Fibroblast of pulmonary artery (primary cell): ENCODE measurements around the gene DHRSX.
"Not testable (repeated sequence)": the region's sequence is repeated elsewhere in the genome, so short reads cannot be mapped to it uniquely, and the experiment has no call there.

Experiments used
- DNase-seq: peaks from one replicate; pipeline ENCODE4 v3.0.0-alpha.2; 2010; ENCODE audit warnings: low read depth
- H3K4me3 ChIP-seq: replicated peaks from 2 replicates; pipeline ENCODE4 v1.5.1; 2011; ENCODE audit warnings: low read depth, mild to moderate bottlenecking, control low read depth, low read length, moderate library complexity
- TF ChIP-seq, protein P1 (sequence below): IDR thresholded peaks from 2 replicates; pipeline ENCODE4 v1.5.1; 2011; ENCODE audit warnings: mild to moderate bottlenecking, control low read depth, low read length, inconsistent platforms; ENCODE audit errors: missing control alignments

Gene DHRSX

DNA sequence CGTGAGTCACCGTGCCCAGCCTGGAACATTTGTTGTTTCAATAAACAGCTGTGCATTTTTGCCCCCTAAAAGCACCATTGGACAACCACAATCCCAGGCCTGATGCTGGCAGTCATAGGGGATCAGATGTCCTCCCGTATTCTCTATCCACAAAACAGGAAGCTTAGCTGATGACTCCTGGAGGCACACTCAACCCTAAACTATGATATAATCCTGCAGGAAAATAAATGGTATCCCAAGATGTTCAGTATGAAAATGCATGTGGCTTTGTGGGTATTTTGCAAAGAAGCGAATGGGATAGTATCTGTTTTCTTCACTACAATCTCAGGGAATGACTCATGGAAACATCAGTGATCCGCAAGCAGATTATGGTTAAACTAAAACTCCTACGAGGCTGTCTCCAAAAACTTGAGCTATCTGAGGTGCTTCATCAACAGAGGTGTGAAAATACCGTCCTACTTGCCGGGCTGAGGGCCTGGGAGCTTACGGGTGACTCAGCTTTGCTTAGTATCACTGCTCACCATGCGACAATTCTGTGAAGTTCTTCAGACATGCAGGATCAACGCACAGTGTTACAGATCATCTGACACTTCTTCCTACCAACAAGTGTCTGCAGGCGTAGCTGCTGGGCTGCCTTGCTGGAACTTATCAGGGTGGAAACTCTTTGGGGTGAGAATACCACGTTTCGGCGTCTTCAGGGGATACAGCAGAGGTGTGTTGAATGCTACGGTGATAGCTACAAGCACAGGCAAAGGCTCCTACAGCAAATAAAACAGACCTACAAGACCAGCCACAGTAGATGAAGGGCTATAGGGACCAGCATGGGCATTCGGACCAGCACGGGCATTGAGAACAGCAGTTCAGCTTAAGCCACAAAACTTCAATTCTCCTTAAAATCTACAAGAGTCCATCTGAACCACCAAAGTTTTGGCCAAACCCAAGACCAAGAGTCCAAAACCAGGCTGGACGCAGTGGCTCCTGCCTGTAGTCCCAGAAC is 148.5 kb downstream of the DHRSX start:
- H3K4me3 ChIP-seq = no peak overlapping the region
- TF ChIP-seq, protein P1, sequence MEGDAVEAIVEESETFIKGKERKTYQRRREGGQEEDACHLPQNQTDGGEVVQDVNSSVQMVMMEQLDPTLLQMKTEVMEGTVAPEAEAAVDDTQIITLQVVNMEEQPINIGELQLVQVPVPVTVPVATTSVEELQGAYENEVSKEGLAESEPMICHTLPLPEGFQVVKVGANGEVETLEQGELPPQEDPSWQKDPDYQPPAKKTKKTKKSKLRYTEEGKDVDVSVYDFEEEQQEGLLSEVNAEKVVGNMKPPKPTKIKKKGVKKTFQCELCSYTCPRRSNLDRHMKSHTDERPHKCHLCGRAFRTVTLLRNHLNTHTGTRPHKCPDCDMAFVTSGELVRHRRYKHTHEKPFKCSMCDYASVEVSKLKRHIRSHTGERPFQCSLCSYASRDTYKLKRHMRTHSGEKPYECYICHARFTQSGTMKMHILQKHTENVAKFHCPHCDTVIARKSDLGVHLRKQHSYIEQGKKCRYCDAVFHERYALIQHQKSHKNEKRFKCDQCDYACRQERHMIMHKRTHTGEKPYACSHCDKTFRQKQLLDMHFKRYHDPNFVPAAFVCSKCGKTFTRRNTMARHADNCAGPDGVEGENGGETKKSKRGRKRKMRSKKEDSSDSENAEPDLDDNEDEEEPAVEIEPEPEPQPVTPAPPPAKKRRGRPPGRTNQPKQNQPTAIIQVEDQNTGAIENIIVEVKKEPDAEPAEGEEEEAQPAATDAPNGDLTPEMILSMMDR = no peak
- DNase-seq = peak; percentile 69

DNA sequence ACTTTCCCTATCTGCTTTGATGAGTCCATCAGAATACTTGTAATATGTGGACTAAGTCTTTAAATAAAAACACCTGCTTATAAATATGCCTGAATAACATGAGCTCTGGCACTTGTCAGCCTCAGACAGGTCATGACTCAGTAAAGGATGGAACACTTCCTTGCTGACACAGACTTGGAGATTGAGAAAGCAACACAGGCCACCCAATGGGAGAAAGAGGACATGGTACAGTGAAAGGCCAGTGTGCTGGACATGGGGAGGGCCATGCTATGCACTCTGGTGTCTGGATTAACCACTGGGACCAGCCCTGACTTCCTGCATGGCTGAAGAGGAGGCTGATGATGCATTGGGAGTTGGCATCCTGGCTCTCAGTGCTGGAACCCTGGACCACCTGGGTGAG is 149.5 kb downstream of the DHRSX start:
- peak; percentile 65 for DNase-seq
- no peak overlapping the region for H3K4me3 ChIP-seq
- TF ChIP-seq, protein P1 = no peak

- DNase-seq, H3K4me3 ChIP-seq: not testable (repeated sequence)
Observed at GRCh38 chrX:2350703-2351102, 150.1 kb downstream of the DHRSX start.

DNA sequence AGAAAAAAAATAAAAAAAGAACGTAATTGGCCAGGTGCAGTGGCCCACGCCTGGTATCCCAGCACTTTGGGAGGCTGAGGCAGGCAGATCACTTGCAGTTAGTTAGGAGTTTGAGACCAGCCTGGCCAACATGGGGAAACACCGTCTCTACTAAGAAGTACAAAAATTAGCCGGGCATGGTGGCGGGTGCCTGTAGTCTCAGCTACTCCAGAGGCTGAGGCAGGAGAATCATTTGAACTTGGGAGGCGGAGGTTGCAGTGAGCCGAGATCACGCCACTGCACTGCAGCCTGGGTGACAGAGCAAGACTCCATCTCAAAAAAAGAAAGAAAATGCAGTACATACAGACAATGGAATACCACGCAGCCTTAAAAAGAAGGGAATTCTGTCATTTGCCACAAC is 150.7 kb downstream of the DHRSX start:
- DNase-seq, H3K4me3 ChIP-seq: not testable (repeated sequence)

GRCh38 chrX:2348211-2348610 is 152.6 kb downstream of the DHRSX start:
- no peak overlapping the region for H3K4me3 ChIP-seq
- TF ChIP-seq, protein P1 = no peak
- no peak for DNase-seq

- DNase-seq = no peak
- H3K4me3 ChIP-seq = no peak overlapping the region
- TF ChIP-seq, protein P1 = no peak
Observed at GRCh38 chrX:2346158-2346557, 154.6 kb downstream of the DHRSX start.

DNA sequence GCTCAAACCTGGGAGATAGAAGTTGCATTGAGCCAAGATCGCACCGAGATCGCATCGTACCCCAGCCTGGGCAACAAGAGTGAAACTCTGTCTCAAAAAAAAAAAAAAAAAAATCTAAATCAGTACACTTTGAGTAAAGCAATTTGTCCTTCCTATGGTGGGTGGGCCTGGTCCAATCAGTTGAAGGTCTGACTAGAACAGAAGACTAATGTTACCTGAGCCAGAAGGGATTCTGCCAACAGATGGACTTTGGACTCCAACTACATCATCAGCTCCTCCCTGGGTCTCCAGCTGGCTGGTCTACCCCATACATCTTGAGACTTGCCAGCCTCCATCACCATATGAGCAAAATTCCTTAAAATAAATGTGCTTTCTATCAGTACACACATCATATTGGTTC is 155.2 kb downstream of the DHRSX start:
- H3K4me3 ChIP-seq = no peak overlapping the region
- no peak for DNase-seq
- TF ChIP-seq, protein P1 = no peak

DNA sequence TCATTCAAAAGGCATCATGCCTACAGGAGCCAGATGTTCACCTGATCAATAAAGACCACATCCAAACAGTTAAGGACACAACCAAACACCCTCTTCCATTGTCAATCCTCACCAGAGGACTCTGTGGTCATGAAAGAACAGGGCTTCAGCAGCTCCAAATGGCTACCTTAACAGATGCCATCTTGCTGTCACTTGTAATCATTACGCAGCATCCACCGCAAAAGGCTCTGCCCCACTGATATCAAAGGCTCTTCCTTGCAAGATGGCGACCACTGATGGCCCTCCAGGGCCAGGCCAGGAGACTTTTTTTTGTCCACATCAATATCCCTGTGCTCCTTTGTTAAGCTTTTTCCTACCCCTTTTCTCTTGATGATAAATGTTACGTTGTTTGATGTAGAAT is 157.4 kb downstream of the DHRSX start:
- TF ChIP-seq, protein P1 = no peak
- DNase-seq = no peak
- no peak overlapping the region for H3K4me3 ChIP-seq
